COR-L47 (cell line): Measurements from ENCODE around the gene GDAP1L1.
"Not testable (repeated sequence)": the region's sequence is repeated elsewhere in the genome, so short reads cannot be mapped to it uniquely, and the experiment has no call there.

Experiments
- DNase-seq: peaks from one replicate; lab custom pipeline; 2025; lab: John Stamatoyannopoulos, UW

The GDAP1L1 gene

DNA sequence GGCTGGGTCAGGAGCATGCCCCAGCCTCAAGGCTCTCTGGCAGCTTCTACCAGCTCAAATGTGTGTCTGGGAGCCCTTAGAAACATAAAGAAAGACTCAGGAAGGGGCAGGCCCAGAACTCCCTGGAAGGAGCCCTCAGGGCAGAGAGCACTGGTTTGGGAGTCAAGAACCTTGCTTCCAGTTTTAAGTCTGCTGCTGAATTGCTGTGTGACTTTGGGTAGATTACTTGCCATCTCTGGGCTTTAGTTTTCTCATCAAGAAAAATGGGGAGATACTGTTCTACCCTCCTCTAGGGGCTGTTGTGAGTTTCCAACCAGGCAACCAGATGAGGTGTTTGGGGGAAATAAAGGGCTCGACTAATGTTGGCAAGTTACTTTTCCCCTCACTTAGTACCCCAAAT lies 8.8 kb downstream of the GDAP1L1 start:
- no peak for DNase-seq

DNA sequence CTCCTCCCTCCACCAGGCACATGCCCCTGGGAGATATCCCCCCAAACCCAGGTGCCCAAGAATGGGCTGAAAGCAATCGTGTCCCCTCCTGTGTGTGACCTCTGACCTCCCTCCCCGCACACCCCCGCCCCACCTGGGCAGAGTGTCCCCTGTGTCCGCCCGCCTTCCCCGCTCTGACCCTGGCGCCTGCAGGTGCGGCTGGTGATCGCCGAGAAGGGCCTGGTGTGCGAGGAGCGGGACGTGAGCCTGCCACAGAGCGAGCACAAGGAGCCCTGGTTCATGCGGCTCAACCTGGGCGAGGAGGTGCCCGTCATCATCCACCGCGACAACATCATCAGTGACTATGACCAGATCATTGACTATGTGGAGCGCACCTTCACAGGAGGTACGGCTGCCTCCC lies 9.9 kb downstream of the GDAP1L1 start:
- no peak for DNase-seq

DNA sequence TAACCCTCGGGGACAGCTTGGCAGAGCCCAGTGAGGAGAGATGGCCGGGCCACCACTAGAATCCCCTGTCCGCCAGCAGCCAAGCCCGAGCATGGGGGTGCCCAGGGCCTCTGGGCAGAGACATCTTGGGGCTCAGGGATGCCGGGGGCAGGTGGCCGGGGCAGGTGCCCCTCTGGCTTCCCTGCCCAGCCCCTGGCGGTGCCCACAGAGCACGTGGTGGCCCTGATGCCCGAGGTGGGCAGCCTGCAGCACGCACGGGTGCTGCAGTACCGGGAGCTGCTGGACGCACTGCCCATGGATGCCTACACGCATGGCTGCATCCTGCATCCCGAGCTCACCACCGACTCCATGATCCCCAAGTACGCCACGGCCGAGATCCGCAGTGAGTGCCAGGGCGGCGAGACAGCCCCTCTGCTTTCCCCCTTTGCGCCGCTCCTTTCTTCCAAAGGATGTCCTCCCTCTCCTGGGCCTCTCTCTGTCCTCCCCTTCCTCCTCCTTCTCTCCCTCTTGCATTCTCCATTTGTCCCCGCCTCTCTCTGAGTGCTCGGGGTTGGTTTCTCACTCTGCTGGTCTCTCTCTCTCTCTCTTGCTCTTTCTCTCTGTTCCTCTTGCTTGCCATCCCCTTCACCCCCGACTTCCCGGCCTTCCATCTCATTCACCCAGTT lies 11.2 kb downstream of the GDAP1L1 start:
- no peak for DNase-seq

DNA sequence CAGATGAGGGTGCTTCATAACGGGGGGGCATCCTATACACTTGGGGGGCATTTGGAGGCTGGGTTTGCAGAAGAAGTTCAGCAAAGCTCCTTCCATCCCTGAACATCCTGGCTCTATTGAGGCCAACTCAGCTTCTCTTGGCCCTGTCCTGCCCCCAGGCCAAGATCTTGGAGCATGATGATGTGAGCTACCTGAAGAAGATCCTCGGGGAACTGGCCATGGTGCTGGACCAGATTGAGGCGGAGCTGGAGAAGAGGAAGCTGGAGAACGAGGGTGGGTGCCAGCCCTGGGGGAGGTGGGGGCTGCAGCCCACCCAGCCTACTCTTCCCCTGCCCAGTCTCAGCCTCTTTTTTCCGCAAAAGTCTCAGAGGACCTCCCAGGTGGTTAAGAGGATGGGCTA lies 17.2 kb downstream of the GDAP1L1 start:
- DNase-seq = no peak

GRCh38 chr20:44268802-44269201 lies 21.7 kb downstream of the GDAP1L1 start:
- no peak for DNase-seq

DNA sequence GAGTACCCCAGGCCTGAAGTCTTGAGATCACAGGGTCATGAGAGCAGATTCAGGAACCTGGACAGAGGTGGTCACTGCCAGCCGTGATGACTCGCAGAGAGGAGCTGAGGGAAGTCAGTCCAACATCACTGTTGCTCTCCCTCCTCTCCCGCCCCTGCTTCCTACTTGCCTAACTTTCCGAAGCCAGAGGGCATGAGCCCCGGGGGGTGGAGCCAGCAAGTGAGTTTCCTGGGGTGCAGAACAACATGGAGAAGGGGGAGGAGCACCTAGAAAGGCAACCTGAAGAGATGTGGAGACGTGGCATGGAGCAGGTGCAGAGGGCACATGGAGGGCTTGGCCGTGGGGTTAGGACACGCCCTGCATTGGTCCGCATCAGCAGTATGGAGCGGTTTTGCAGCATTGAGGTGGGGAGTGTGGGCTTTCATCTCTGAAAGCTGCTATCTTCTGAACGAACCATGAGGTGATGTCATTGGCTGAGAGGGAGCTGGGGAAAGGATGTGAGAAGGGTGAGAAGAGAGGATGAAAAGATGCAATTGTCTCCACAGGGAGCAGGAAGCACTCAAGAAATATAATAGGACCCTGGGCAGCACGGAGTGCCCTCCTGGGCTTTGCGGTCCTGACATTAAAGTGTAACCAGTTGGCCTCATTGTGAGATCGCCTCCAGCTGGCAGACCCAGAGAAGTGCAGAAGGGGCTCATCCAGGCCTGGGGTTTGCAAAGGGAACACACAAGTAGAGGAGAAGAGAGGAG lies 25.0 kb downstream of the GDAP1L1 start:
- no peak for DNase-seq

DNA sequence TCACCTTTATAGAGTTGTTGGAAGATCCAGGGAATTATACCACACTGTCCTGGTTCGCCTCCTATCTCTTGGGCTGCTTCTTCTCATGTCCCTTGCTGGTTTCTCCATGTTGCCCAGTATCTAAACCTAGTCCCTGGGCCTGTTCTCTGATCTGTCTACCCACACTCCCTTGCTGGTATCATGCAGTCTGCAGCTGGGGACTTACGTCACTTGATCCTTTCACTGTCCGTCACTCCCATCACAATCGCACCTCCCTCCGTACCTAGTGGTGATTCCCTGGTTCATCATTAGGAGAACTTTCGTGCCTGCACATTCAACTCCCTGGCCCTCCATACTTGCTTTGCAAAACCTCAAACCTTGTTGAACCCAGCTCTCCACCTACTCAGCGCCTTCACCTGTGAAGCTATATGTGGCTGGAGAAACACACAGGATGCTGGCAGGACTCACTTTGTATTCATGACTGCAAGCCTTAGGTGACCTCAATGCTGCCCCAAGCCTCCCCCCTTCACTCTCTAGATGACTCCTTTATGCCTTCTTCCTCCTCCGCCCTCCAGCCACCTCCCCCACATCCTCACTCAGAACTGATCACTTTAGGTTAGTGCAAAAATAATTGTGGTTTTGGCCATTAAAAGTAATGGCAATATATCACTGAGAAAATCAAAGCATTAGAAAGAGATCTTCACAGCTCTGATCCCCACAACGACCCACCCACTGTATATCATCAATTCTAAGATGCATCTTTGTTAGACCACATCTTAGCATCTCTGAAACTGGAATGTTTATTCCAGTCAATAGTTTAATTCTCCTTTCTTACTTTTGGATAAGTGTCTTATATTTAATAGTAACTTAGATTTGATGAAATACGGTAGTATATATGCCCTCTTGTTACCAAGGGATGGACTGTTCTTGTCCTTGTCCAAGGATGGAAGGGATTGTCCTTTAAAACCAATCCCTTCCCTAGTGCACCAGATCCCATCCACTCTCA lies 26.4 kb downstream of the GDAP1L1 start:
- no peak for DNase-seq

DNA sequence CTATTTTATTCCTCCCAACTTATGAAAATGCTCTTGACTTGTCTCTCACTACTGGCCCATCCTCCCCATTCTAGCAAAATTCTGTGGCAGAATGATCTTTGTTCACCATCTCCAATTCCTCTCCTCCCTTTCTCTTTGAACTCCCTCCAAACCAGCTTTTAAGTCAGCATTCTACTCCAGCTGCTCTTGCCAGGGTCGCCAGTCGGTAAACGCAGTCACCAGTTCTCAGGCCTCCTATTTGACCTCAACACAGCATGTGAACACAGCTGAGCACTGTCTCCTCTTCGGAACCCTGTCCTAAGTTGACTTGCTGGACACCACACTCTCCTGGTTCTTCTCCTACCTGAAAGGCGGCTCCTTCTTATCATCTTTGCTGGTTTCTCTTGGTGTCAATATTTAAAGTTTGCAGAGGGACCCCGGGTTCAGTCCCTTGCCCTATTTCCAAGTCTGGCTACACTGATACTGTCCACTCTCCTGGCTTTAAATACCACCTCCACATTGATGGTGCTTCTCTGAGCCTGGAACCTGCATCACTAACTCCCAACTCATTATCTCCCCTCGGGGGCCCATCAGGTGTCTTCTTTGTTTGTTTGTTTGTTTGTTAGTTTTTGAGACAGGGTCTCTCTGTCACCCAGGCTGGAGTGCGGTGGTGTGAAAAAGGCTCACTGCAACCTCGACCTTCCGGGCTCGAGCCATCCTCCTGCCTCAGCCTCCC lies 27.4 kb downstream of the GDAP1L1 start:
- DNase-seq = no peak

DNA sequence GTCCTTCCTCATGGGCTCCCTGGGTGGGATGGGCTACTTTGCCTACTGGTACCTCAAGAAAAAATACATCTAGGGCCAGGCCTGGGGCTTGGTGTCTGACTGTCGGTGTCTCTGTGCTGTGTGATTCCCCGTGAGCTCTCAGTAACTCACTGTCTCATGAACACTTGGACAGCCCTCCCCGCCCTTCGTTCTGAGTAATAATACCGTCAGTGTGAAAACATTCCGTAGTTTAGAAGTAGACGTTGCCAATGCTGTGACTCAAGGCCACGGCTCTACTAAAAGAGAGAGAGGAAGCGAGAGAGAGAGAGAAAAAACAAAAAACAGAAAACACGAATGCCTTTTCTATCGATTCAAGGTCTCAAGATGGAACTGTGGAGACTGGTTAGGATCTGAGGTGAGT lies 32.1 kb downstream of the GDAP1L1 start:
- DNase-seq = no peak

DNA sequence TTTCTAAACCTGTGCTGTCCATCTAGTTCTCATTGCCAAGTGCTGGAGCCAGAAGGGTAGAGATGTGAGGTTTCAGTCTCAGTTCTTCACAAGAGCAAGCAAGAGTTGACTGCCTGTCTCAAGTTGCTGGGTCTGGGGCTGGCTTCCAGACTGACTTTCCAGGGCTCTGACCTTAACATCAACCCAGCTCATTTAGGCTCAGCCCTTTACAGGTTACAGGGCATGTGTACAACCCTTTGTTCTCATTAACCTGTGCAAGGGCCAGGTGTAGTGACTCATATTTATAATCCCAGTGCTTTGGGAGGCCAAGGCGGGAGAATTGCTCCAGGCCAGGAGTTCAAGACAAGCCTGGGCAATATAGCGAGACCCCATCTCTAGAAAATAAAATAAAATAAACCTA lies 33.3 kb downstream of the GDAP1L1 start:
- no peak for DNase-seq

- no peak for DNase-seq
Measured at GRCh38 chr20:44282192-44282591, 35.1 kb downstream of the GDAP1L1 start.

DNA sequence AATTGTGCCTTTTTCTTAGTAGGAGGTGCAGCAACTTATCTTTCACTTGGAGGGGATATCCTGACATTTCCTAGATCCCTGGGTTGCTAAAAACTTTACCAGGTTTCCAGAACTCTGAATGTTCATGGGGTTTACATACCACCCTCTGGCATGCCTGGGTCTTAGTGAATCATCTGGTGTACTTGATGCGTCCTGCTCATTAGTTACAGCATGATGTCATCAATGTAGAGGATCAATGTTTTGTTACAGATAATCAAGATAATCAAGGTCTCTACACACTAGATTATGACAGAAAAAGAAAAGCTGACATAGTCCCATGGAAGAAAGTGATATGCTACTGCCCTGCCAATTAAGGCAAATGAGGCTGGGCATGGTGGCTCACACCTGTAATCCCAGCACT lies 36.9 kb downstream of the GDAP1L1 start:
- DNase-seq = no peak

DNA sequence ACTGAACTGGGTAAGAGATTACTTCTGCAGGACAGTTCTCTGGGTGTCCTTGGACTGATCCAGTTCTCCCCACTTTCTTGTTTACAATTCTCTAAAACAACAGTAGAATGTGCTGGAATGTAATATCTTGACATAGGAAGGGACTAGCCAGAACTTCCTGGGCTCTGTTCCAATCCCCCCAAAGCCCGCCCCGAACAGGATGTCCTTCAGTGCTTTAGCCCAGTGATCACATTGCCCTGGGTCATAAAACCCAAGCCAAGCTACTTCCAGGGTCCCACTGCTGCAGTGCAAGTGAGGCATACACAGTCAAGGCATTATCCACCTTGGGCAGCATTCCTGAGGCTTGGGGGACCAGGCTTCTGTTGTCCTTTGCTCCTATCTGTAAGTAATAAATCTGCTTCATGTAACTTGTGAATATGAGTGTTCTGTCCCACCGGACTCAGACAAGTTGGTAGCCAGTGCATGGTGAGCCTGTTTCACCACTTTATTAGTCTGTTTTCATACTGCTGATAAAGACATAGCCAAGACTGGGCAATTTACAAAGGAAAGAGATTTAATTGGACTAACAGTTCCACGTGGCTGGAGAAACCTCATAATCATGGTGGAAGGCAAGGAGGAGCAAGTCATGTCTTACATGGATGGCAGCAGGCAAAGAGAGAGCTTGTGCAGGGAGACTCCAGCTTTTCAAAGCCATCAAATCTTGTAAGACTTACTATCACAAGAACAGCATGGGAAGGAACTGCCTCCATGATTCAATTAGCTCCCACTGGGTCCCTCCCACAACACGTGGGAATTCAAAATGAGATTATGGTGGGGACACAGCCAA lies 40.4 kb downstream of the GDAP1L1 start:
- DNase-seq = no peak

GRCh38 chr20:44288252-44288651 lies 41.1 kb downstream of the GDAP1L1 start:
- DNase-seq = no peak

DNA sequence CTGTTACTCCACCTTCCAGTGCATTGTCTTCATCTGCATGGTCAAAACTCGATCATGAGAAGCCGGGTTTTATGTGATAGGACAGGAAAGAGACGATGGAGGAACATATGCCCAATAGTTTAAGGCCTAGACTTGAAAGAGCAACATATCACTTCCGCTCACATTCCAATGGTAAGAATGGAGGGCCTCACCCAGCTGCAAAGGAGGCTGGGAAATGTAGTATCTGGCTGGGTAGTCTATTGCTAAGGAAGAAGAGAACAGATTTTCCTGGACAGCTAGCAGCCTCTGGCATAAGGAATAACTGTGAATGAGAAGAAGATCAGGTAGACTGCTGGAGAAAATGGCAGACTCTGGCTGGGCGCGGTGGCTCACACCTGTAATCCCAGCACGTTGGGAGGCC lies 44.6 kb downstream of the GDAP1L1 start:
- DNase-seq = no peak

- no peak for DNase-seq
Measured at GRCh38 chr20:44296011-44296410, 48.9 kb downstream of the GDAP1L1 start.

DNA sequence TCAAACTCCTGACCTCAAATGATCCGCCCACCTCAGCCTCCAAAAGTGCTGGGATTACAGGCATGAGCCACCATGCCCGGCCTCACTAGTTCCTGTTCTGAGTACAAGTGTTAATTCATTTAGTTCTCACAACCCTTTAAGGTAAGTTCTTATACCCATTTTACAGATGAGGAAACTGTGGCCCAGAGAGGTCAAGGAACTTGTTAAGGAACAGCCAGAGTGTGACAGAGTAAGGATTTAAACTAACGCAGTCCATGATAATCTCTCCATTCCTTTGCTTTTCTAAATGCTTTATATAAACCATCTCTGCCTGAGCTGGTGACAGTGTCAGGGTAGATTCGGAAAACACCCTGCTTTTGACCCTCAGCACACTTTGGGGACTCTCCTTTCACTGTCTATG lies 50.6 kb downstream of the GDAP1L1 start:
- no peak for DNase-seq

DNA sequence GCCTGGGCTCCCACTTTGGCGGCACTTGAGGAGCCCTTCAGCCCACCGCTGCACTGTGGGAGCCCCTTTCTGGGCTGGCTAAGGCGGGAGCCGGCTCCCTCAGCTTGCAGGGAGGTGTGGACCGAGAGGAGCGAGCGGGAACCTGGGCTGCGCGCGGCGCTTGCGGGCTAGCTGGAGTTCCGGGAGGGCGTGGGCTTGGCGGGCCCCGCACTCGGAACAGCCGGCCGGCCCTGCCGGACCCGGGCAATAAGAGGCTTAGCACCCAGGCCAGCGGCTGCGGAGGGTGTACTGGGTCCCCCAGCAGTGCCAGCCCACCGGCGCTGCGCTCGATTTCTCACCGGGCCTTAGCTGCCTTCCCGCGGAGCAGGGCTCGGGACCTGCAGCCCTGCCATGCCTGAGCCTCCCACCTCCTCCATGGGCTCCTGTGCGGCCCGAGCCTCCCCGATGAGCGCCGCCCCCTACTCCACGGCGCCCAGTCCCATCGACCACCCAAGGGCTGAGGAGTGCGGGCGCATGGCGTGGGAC lies 52.0 kb downstream of the GDAP1L1 start:
- not testable (repeated sequence) for DNase-seq

GRCh38 chr20:44301285-44301684 lies 54.2 kb downstream of the GDAP1L1 start:
- DNase-seq = no peak

- DNase-seq = no peak
Measured at GRCh38 chr20:44302026-44302669, 55.0 kb downstream of the GDAP1L1 start.
